Mammary epithelial cell (primary cell): ENCODE data around the gene THOC6.
"Not testable (repeated sequence)": the region's sequence is repeated elsewhere in the genome, so short reads cannot be mapped to it uniquely, and the experiment has no call there.

Source experiments
- EZH2 ChIP-seq: IDR thresholded peaks from 2 replicates; pipeline ENCODE4 v1.6.1; 2012; ENCODE audit warnings: low read length, inconsistent platforms, borderline replicate concordance
- TF ChIP-seq, protein P1 (sequence below), 2 donors: IDR thresholded peaks in 1 of 2; conservative IDR thresholded peaks in 1 of 2; 2 replicates each; pipeline ENCODE4 v1.5.1; 2011 to 2012; ENCODE audit warnings: inconsistent platforms in 2 of 2, low read length in 2 of 2, mild to moderate bottlenecking in 2 of 2, control low read depth in 1 of 2, low read depth in 1 of 2; ENCODE audit not compliant: insufficient read depth in 1 of 2; ENCODE audit errors: extremely low read depth in 1 of 2

DNA sequence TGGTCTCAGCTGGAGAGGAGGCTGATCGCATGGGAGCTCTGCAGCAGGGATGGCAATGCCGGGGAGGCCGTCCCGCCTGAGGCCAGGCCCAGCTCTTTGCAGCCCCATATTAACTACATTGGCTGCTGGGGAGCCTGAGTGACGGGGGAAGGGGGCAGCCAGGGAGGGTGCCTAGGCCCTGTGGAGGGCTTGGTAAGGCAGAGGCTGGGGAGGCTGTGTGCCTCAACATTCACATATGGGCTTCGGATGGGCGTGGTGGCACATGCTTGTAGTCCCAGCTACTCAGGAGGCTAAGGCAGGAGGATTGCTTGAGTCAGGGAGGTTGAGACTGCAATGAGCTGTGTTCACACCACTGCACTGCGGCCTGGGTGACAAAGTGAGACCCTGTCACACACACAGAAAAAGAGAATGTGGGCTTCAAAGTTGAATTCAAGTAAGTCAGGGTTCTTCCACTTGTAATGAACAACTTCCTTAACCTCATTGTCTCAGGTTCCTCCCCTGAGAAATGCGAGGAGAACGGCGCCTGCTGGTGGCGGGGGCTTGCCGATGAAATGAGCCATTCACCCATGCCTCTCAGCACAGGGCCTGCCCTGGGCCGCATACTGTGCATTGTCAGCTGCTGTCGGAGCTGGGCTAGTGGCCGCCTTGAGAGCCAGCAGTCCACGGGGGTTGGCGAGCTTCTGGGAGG is 48.9 kb downstream of the THOC6 start:
- TF ChIP-seq, protein P1, sequence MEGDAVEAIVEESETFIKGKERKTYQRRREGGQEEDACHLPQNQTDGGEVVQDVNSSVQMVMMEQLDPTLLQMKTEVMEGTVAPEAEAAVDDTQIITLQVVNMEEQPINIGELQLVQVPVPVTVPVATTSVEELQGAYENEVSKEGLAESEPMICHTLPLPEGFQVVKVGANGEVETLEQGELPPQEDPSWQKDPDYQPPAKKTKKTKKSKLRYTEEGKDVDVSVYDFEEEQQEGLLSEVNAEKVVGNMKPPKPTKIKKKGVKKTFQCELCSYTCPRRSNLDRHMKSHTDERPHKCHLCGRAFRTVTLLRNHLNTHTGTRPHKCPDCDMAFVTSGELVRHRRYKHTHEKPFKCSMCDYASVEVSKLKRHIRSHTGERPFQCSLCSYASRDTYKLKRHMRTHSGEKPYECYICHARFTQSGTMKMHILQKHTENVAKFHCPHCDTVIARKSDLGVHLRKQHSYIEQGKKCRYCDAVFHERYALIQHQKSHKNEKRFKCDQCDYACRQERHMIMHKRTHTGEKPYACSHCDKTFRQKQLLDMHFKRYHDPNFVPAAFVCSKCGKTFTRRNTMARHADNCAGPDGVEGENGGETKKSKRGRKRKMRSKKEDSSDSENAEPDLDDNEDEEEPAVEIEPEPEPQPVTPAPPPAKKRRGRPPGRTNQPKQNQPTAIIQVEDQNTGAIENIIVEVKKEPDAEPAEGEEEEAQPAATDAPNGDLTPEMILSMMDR (conservative IDR thresholded peaks at IDR 0.05 in 1 of 2, IDR thresholded peaks at IDR 0.05 in 1 of 2; ENCODE audit: extremely low read depth in 1 of 2, insufficient read depth in 1 of 2, low read depth in 1 of 2, low read length in 2 of 2), result not testable (repeated sequence)
- TF ChIP-seq EZH2, result not testable (repeated sequence)
